Suprapubic skin (tissue), 4 donors: ENCODE results near the gene ANKRD44.

Source experiments
- CTCF ChIP-seq, 2 donors: fragments of 200-600 bp in 1 of 2; fragments of 450-650 bp in 1 of 2; sonication (generic) in 1 of 2; IDR thresholded peaks; one replicate each; pipeline ENCODE4 v1.5.1; 2016 to 2019; ENCODE audit warnings: antibody characterized with exemption in 2 of 2, mild to moderate bottlenecking in 1 of 2, moderate library complexity in 1 of 2
- POLR2A ChIP-seq, 2 donors: fragments of 450-650 bp; IDR thresholded peaks; one replicate each; pipeline ENCODE4 v1.6.1; 2017; ENCODE audit warnings: antibody characterized with exemption in 2 of 2, mild to moderate bottlenecking in 2 of 2, moderate library complexity in 2 of 2
- POLR2AphosphoS5 ChIP-seq, 3 donors: sonication (generic); formaldehyde crosslinking; IDR thresholded peaks; one replicate each; pipeline ENCODE4 v1.6.1; 2017; ENCODE audit warnings: antibody characterized with exemption in 3 of 3

- no peak for TF ChIP-seq POLR2A (IDR thresholded peaks at IDR 0.05)
- TF ChIP-seq CTCF (IDR thresholded peaks at IDR 0.05), result no peak
- TF ChIP-seq POLR2AphosphoS5 (IDR thresholded peaks at IDR 0.05), result no peak
These were observed 319.7 kb downstream of the ANKRD44 start for GRCh38 chr2:196990788-196991461.
